A549 (cell line): ENCODE results near the gene EXT2. TPM values are rescaled to one million over a fixed set of nuclear protein-coding genes. Genes with fewer than 3 reads are reported as not detected.

ENCODE experiments used
- ATAC-seq, 2 experiments: fragments of 200-7000 bp in 1 of 2; fragments of >200 bp in 1 of 2; cut with Nextera tagmentation in 1 of 2; cut with Tn5 transposase in 1 of 2; 3 replicates each; pipeline versions ENCODE4 v1.8.0 to v1.9.1; 2018 to 2020; ENCODE audit warnings: mild to moderate bottlenecking in 1 of 2, moderate library complexity in 1 of 2
- CTCF ChIA-PET: fragments of 300-600 bp; sonication (Branson Sonifier 250); formaldehyde crosslinking; extraction: SDS; loops from one replicate; lab custom pipeline; 2021; ENCODE audit warnings: antibody characterized with exemption, inconsistent platforms; lab: Yijun Ruan, JAX
- POLR2A ChIA-PET: fragments of 350-600 bp; formaldehyde crosslinking; extraction: SDS; loops from one replicate; lab custom pipeline; 2021; ENCODE audit warnings: antibody characterized with exemption, inconsistent platforms; lab: Yijun Ruan, JAX
- DNase-seq, 2 experiments: peaks; one replicate each; pipeline versions ENCODE4 v3.0.0 to v3.0.0-alpha.2; 2011 to 2016; ENCODE audit warnings: low read depth in 1 of 2, low spot score in 1 of 2
- FAIRE-seq: peaks from 2 replicates; lab custom pipeline; 2011; peaks lifted over from hg19 to GRCh38; lab: Jason Lieb, UNC
- H3K27ac ChIP-seq, 2 experiments: fragments of >200 bp; sonication (Bioruptor Twin); formaldehyde crosslinking; 3 replicates each; pipeline ENCODE4 v1.5.1; 2016 to 2017
- H3K4me1 ChIP-seq: fragments of >200 bp; sonication (Bioruptor Twin); formaldehyde crosslinking; 3 replicates; pipeline ENCODE4 v1.6.1; 2016
- H3K4me2 ChIP-seq: fragments of >200 bp; sonication (Bioruptor Twin); formaldehyde crosslinking; 3 replicates; pipeline ENCODE4 v1.6.1; 2016
- H3K4me3 ChIP-seq: fragments of >200 bp; sonication (Bioruptor Twin); formaldehyde crosslinking; 3 replicates; pipeline ENCODE4 v1.5.1; 2016
- H3K9me3 ChIP-seq: fragments of >200 bp; sonication (Bioruptor Twin); formaldehyde crosslinking; 3 replicates; pipeline ENCODE4 v1.6.1; 2016
- FOSL2 ChIP-seq, 2 experiments: fragments of 450-650 bp in 1 of 2; fragments of >200 bp in 1 of 2; sonication (Bioruptor Twin) in 1 of 2; formaldehyde crosslinking; IDR thresholded peaks; 2 replicates each; pipeline versions ENCODE4 v1.5.0 to v1.6.1; 2016 to 2020; ENCODE audit warnings: mild to moderate bottlenecking in 1 of 2, moderate library complexity in 1 of 2
- GATA3 ChIP-seq: IDR thresholded peaks from 2 replicates; pipeline ENCODE4 v1.6.1; 2012; ENCODE audit warnings: borderline replicate concordance
- JUNB ChIP-seq: fragments of >200 bp; sonication (Bioruptor Twin); formaldehyde crosslinking; IDR thresholded peaks from 2 replicates; pipeline ENCODE4 v1.6.1; 2016
- KDM1A ChIP-seq: fragments of 200-600 bp; sonication (generic); IDR thresholded peaks from 2 replicates; pipeline ENCODE4 v1.6.1; 2016; ENCODE audit warnings: low read depth, mild to moderate bottlenecking
- MAZ ChIP-seq: fragments of 150-350 bp; IDR thresholded peaks from 2 replicates; pipeline ENCODE4 v1.6.1; 2014; ENCODE audit warnings: antibody characterized with exemption, low read depth, low read length, borderline replicate concordance
- PHF8 ChIP-seq: fragments of 200-600 bp; sonication (generic); IDR thresholded peaks from 2 replicates; pipeline ENCODE4 v1.6.1; 2016; ENCODE audit warnings: low read depth, mild to moderate bottlenecking, antibody characterized with exemption, moderate library complexity, borderline replicate concordance
- RARB ChIP-seq: fragments of 250-450 bp; sonication (Bioruptor Pico); IDR thresholded peaks from 2 replicates; pipeline ENCODE4 v1.8.0; 2021; ENCODE audit warnings: mild to moderate bottlenecking, moderate library complexity
- RFX5 ChIP-seq: fragments of 450-650 bp; IDR thresholded peaks from 2 replicates; pipeline ENCODE4 v1.7.1; 2014; ENCODE audit warnings: antibody characterized with exemption, mild to moderate bottlenecking, moderate library complexity
- SMC3 ChIP-seq: fragments of >200 bp; sonication (Bioruptor Twin); formaldehyde crosslinking; IDR thresholded peaks from 3 replicates; pipeline ENCODE4 v1.6.1; 2018; ENCODE audit warnings: inconsistent platforms
- SREBF2 ChIP-seq: fragments of 450-650 bp; IDR thresholded peaks from 2 replicates; pipeline ENCODE4 v1.6.1; 2014; ENCODE audit warnings: mild to moderate bottlenecking, moderate library complexity
- WGBS: methylation state at CpG from one replicate; pipeline ENCODE4 v1.1.6; 2017; ENCODE audit errors: missing lambda C conversion rate; 5-methylcytosine and 5-hydroxymethylcytosine counted together
- polyA plus RNA-seq, 4 experiments: library from polyadenylated mRNA; depleted of rRNA in 3 of 4; stranded (reverse); fragments of >200 nt; fragmentation: RNase III in 1 of 4; extraction: RNeasy Plus Mini Kit Qiagen cat#74134 plus additional on column Dnase treatment in 1 of 4; gene quantifications; 2 replicates in 3 of 4; 3 replicates in 1 of 4; pipeline ENCODE4 v1.2.3, GENCODE V29; 2011 to 2017
- TF ChIP-seq, protein P1 (sequence below): fragments of 200-600 bp; sonication (generic); IDR thresholded peaks from 2 replicates; pipeline ENCODE4 v1.6.1; 2016; ENCODE audit warnings: antibody characterized with exemption, mild to moderate bottlenecking, moderate library complexity
- TF ChIP-seq, protein P2 (sequence below): fragments of 250-450 bp; sonication (Bioruptor Pico); IDR thresholded peaks from 2 replicates; pipeline ENCODE4 v1.5.0; 2020; ENCODE audit warnings: low read depth, mild to moderate bottlenecking, moderate library complexity
- TF ChIP-seq, protein P3 (sequence below): fragments of >200 bp; sonication (Bioruptor Twin); formaldehyde crosslinking; IDR thresholded peaks from 3 replicates; pipeline ENCODE4 v1.5.1; 2016
- TF ChIP-seq, protein P4 (sequence below): fragments of 250-450 bp; sonication (Bioruptor Pico); IDR thresholded peaks from 2 replicates; pipeline ENCODE4 v1.5.0; 2021; ENCODE audit warnings: mild to moderate bottlenecking, moderate library complexity, borderline replicate concordance

Gene EXT2
- polyA plus RNA-seq, 2 of the 4 experiments (the other 2 are of a cell fraction), result 56.5 to 77.3 TPM

DNA sequence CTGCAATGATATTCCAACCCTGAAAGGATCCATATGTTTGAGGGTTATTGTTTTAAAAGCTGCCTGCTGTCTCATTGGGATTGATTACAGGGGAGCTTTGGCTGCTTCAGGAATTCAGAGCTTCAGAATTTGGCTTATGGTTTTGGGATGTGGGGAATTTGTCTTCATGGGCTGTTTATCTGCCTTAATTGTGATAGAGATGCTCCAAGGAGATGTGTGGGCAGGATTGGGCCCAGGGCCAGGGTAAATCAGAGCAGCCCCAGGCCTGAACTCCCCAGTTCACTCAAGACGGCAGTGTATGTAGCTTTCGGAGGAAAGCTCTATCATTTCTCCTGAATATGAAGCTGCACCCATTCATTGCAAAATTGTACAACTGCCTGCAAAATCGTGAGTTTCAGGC, 126.0 kb downstream of the EXT2 start:
- ATAC-seq (no peak), FAIRE-seq (no peak), DNase-seq (no peak)
- WGBS, result 88% methylated on average over 3 of the region's 3 CpGs
- Histone ChIP-seq H3K9me3 (no peaks in the 10 kb centered on the region), H3K4me2 (no peak overlapping the region), H3K4me3 (no peak overlapping the region)
- TF ChIP-seq, protein P1, sequence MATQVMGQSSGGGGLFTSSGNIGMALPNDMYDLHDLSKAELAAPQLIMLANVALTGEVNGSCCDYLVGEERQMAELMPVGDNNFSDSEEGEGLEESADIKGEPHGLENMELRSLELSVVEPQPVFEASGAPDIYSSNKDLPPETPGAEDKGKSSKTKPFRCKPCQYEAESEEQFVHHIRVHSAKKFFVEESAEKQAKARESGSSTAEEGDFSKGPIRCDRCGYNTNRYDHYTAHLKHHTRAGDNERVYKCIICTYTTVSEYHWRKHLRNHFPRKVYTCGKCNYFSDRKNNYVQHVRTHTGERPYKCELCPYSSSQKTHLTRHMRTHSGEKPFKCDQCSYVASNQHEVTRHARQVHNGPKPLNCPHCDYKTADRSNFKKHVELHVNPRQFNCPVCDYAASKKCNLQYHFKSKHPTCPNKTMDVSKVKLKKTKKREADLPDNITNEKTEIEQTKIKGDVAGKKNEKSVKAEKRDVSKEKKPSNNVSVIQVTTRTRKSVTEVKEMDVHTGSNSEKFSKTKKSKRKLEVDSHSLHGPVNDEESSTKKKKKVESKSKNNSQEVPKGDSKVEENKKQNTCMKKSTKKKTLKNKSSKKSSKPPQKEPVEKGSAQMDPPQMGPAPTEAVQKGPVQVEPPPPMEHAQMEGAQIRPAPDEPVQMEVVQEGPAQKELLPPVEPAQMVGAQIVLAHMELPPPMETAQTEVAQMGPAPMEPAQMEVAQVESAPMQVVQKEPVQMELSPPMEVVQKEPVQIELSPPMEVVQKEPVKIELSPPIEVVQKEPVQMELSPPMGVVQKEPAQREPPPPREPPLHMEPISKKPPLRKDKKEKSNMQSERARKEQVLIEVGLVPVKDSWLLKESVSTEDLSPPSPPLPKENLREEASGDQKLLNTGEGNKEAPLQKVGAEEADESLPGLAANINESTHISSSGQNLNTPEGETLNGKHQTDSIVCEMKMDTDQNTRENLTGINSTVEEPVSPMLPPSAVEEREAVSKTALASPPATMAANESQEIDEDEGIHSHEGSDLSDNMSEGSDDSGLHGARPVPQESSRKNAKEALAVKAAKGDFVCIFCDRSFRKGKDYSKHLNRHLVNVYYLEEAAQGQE, result no peak
- TF ChIP-seq JUNB (no peak), RFX5 (no peak), RARB (CRISPR knock-in tag) (no peak), SMC3 (no peak), SREBF2 (no peak), PHF8 (no peak), FOSL2 (IDR thresholded peaks at IDR 0.05) (no peak), FOSL2 (CRISPR knock-in tag; IDR thresholded peaks at IDR 0.05) (no peak), GATA3 (no peak), KDM1A (no peak)
- TF ChIP-seq, protein P2, sequence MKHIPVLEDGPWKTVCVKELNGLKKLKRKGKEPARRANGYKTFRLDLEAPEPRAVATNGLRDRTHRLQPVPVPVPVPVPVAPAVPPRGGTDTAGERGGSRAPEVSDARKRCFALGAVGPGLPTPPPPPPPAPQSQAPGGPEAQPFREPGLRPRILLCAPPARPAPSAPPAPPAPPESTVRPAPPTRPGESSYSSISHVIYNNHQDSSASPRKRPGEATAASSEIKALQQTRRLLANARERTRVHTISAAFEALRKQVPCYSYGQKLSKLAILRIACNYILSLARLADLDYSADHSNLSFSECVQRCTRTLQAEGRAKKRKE (CRISPR knock-in tag), result no peak
- TF ChIP-seq, protein P3, sequence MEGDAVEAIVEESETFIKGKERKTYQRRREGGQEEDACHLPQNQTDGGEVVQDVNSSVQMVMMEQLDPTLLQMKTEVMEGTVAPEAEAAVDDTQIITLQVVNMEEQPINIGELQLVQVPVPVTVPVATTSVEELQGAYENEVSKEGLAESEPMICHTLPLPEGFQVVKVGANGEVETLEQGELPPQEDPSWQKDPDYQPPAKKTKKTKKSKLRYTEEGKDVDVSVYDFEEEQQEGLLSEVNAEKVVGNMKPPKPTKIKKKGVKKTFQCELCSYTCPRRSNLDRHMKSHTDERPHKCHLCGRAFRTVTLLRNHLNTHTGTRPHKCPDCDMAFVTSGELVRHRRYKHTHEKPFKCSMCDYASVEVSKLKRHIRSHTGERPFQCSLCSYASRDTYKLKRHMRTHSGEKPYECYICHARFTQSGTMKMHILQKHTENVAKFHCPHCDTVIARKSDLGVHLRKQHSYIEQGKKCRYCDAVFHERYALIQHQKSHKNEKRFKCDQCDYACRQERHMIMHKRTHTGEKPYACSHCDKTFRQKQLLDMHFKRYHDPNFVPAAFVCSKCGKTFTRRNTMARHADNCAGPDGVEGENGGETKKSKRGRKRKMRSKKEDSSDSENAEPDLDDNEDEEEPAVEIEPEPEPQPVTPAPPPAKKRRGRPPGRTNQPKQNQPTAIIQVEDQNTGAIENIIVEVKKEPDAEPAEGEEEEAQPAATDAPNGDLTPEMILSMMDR, result no peak
- TF ChIP-seq, all 56 proteins: peak for 0
- no peak overlapping the region for H3K27ac ChIP-seq
- POLR2A ChIA-PET, result no interaction called here
- H3K4me1 ChIP-seq, result peaks cover 7% of the 10 kb centered on the region
- CTCF ChIA-PET, result interaction anchor here (0.9 to 1.5 kb wide), 3 partner anchors 11 to 88 kb away, joined by 3 read pairs; no protein-coding TSS in a partner anchor

DNA sequence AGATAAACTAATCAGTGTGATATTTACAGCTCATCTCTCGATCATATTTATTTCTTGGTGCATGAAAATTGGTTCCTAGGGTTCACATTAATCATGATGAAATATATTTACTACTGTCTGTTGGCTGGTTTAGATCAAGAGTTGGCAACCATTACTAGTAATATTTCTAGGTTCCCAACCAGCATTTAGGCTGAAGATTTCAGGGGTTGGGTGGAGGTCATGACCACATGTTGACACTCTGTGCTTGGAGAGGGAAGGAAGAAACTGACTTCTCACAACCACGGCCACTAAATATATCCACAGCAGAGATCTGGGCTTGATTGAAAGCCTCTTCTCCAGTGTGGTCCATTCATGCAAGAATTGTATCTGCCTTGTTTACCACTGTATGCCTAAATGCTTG, 126.5 kb downstream of the EXT2 start:
- FAIRE-seq, result no peak
- no peak for DNase-seq
- CTCF ChIA-PET, result interaction anchor here (0.5 to 1.5 kb wide), 5 partner anchors 11 to 585 kb away, joined by 3 to 4 read pairs (median 3); no protein-coding TSS in a partner anchor
- no peak for ATAC-seq
- TF ChIP-seq MAZ (no peak), PHF8 (no peak)
- TF ChIP-seq, protein P4, sequence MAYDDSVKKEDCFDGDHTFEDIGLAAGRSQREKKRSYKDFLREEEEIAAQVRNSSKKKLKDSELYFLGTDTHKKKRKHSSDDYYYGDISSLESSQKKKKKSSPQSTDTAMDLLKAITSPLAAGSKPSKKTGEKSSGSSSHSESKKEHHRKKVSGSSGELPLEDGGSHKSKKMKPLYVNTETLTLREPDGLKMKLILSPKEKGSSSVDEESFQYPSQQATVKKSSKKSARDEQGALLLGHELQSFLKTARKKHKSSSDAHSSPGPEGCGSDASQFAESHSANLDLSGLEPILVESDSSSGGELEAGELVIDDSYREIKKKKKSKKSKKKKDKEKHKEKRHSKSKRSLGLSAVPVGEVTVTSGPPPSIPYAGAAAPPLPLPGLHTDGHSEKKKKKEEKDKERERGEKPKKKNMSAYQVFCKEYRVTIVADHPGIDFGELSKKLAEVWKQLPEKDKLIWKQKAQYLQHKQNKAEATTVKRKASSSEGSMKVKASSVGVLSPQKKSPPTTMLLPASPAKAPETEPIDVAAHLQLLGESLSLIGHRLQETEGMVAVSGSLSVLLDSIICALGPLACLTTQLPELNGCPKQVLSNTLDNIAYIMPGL (CRISPR knock-in tag), result no peak
- no peak overlapping the region for H3K4me3 ChIP-seq
- no peaks in the 10 kb centered on the region for H3K9me3 ChIP-seq
- no peak overlapping the region for H3K27ac ChIP-seq
- peaks cover 7% of the 10 kb centered on the region for H3K4me1 ChIP-seq
- WGBS, result 97% methylated on average over 2 of the region's 2 CpGs
- H3K4me2 ChIP-seq, result no peak overlapping the region
- POLR2A ChIA-PET, result no interaction called here
